Stimulated activated CD8-positive, alpha-beta memory T cell treated with anti-CD3 and anti-CD28 coated beads, Interleukin-12 subunit alpha, Interleukin-12 subunit beta, amount 100 ng/mL, for 24 hours (primary cell): Measurements from ENCODE around the gene DLG5.

Source experiments
- DNase-seq: peaks from one replicate; pipeline ENCODE4 v3.0.0-alpha.2; 2020; ENCODE audit errors: extremely low read depth

DLG5 gene

GRCh38 chr10:77910524-77911145, 15.9 kb downstream of the DLG5 start:
- no peak for DNase-seq

- DNase-seq = no peak
Observed at GRCh38 chr10:77909749-77910375, 16.7 kb downstream of the DLG5 start.

- DNase-seq = no peak
Observed at GRCh38 chr10:77909021-77909748, 17.4 kb downstream of the DLG5 start.

GRCh38 chr10:77907900-77908717, 18.4 kb downstream of the DLG5 start:
- no peak for DNase-seq

- DNase-seq = no peak
Observed at GRCh38 chr10:77907462-77907861, 19.1 kb downstream of the DLG5 start.

- no peak for DNase-seq
Observed at GRCh38 chr10:77906951-77907421, 19.6 kb downstream of the DLG5 start.

- DNase-seq = no peak
Observed at GRCh38 chr10:77905781-77906180, 20.8 kb downstream of the DLG5 start.

GRCh38 chr10:77905086-77905748, 21.3 kb downstream of the DLG5 start:
- DNase-seq = no peak

GRCh38 chr10:77904100-77904840, 22.3 kb downstream of the DLG5 start:
- DNase-seq = no peak

- DNase-seq = no peak
Observed at GRCh38 chr10:77902159-77902558, 24.4 kb downstream of the DLG5 start.

- DNase-seq = no peak
Observed at GRCh38 chr10:77901743-77902142, 24.8 kb downstream of the DLG5 start.

- DNase-seq = no peak
Observed at GRCh38 chr10:77899690-77900089, 26.9 kb downstream of the DLG5 start.

- DNase-seq = no peak
Observed at GRCh38 chr10:77899080-77899477, 27.5 kb downstream of the DLG5 start.

GRCh38 chr10:77898323-77899079, 28.1 kb downstream of the DLG5 start:
- DNase-seq = no peak

GRCh38 chr10:77896058-77896457, 30.5 kb downstream of the DLG5 start:
- no peak for DNase-seq

GRCh38 chr10:77894058-77894457, 32.5 kb downstream of the DLG5 start:
- DNase-seq = no peak

GRCh38 chr10:77893386-77893785, 33.2 kb downstream of the DLG5 start:
- no peak for DNase-seq

GRCh38 chr10:77892761-77893160, 33.8 kb downstream of the DLG5 start:
- DNase-seq = no peak

GRCh38 chr10:77892021-77892739, 34.4 kb downstream of the DLG5 start:
- DNase-seq = no peak
